Karpas-422 (cell line): ENCODE results near the gene TRIM40. TPM values are rescaled to one million over a fixed set of nuclear protein-coding genes. Genes with fewer than 3 reads are reported as not detected.
"Not testable (repeated sequence)": the region's sequence is repeated elsewhere in the genome, so short reads cannot be mapped to it uniquely, and the experiment has no call there.

Experiments
- DNase-seq: peaks from one replicate; pipeline ENCODE4 v3.0.0-alpha.2; 2015
- H2AFZ ChIP-seq: fragments of 200-600 bp; sonication (generic); 2 replicates; pipeline ENCODE4 v1.6.1; 2014; ENCODE audit warnings: antibody characterized with exemption, low read length, mixed read lengths
- H3K27ac ChIP-seq: fragments of 200-600 bp; sonication (generic); 2 replicates; pipeline ENCODE4 v1.5.1; 2014; ENCODE audit warnings: mild to moderate bottlenecking, low read length, moderate library complexity
- H3K27me3 ChIP-seq: fragments of 200-600 bp; sonication (generic); 2 replicates; pipeline ENCODE4 v1.6.1; 2014; ENCODE audit warnings: low read length, mixed read lengths
- H3K36me3 ChIP-seq: fragments of 200-600 bp; sonication (generic); 2 replicates; pipeline ENCODE4 v1.6.1; 2014; ENCODE audit warnings: low read length, mixed read lengths; ENCODE audit not compliant: insufficient read depth
- H3K4me1 ChIP-seq: fragments of 200-600 bp; sonication (generic); 2 replicates; pipeline ENCODE4 v1.6.1; 2014; ENCODE audit warnings: mild to moderate bottlenecking, low read length, mixed read lengths
- H3K4me2 ChIP-seq: fragments of 200-600 bp; sonication (generic); 2 replicates; pipeline ENCODE4 v1.6.1; 2014; ENCODE audit warnings: low read length, low read depth, mild to moderate bottlenecking; ENCODE audit not compliant: poor library complexity, severe bottlenecking
- H3K4me3 ChIP-seq: fragments of 200-600 bp; sonication (generic); 2 replicates; pipeline ENCODE4 v1.5.1; 2014; ENCODE audit warnings: mild to moderate bottlenecking, antibody characterized with exemption, low read length, mixed read lengths
- H3K79me2 ChIP-seq: fragments of 200-600 bp; sonication (generic); 2 replicates; pipeline ENCODE4 v1.6.1; 2014; ENCODE audit warnings: mild to moderate bottlenecking, low read length, mixed read lengths
- H3K9ac ChIP-seq: fragments of 200-600 bp; sonication (generic); 2 replicates; pipeline ENCODE4 v1.6.0; 2014; ENCODE audit warnings: low read length
- H3K9me2 ChIP-seq: fragments of 200-600 bp; sonication (generic), shearing (Covaris generic); replicated peaks from 2 replicates; pipeline ENCODE4 v1.6.0; 2014; ENCODE audit warnings: mild to moderate bottlenecking, low read length, moderate library complexity; ENCODE audit not compliant: insufficient read depth
- H3K9me3 ChIP-seq: fragments of 300-700, 200-600 bp; sonication (generic); 2 replicates; pipeline ENCODE4 v1.6.1; 2014; ENCODE audit warnings: low read length, mixed read lengths
- H4K20me1 ChIP-seq: fragments of 200-600 bp; sonication (generic); 2 replicates; pipeline ENCODE4 v1.6.1; 2014; ENCODE audit warnings: mild to moderate bottlenecking, antibody characterized with exemption, low read length, low read depth; ENCODE audit not compliant: insufficient read depth
- total RNA-seq: library from RNA; depleted of rRNA; stranded (reverse); fragments of >200 nt; shearing (Covaris generic); gene quantifications from 2 replicates; pipeline ENCODE4 v1.2.3, GENCODE V29; 2014; ENCODE audit warnings: low replicate concordance

Gene TRIM40
- total RNA-seq, 1 experiment from 2014 or later: not detected

- no peaks in the 10 kb centered on the region for H4K20me1 ChIP-seq
- no peak overlapping the region for H2AFZ ChIP-seq
- H3K79me2 ChIP-seq: no peaks in the 10 kb centered on the region
- no peak overlapping the region for H3K27ac ChIP-seq
- no peaks in the 10 kb centered on the region for H3K9me2 ChIP-seq
- H3K4me3 ChIP-seq: no peak overlapping the region
- no peak for DNase-seq
- H3K36me3 ChIP-seq: no peaks in the 10 kb centered on the region
- no peak overlapping the region for H3K4me2 ChIP-seq
- H3K27me3 ChIP-seq: no peaks in the 10 kb centered on the region
- no peaks in the 10 kb centered on the region for H3K9me3 ChIP-seq
- H3K4me1 ChIP-seq: no peaks in the 10 kb centered on the region
- H3K9ac ChIP-seq: no peak overlapping the region
Observed at GRCh38 chr6:30162265-30163089, 26.5 kb downstream of the TRIM40 start.

- DNase-seq: no peak
- H3K27ac ChIP-seq: no peak within 1 kb of the TSS
- no peaks in the 10 kb centered on the region for H3K9me3 ChIP-seq
- H3K4me3 ChIP-seq: no peak within 1 kb of the TSS
- H3K4me2 ChIP-seq: no peak within 1 kb of the TSS
- no peaks in the 10 kb centered on the region for H4K20me1 ChIP-seq
- no peak within 1 kb of the TSS for H2AFZ ChIP-seq
- H3K79me2 ChIP-seq: no peaks in the 10 kb centered on the region
- no peaks in the 10 kb centered on the region for H3K4me1 ChIP-seq
- H3K27me3 ChIP-seq: no peaks in the 10 kb centered on the region
- no peaks in the 10 kb centered on the region for H3K36me3 ChIP-seq
- no peaks in the 10 kb centered on the region for H3K9me2 ChIP-seq
- H3K9ac ChIP-seq: no peak within 1 kb of the TSS
Observed at GRCh38 chr6:30163090-30163917, 27.4 kb downstream of the TRIM40 start, which contains the start of gene TRIM15. TSS of gene TRIM15 (plus strand) at chr6:30163546. CDS start at chr6:30163685, 139 bp downstream.

GRCh38 chr6:30163918-30164654 lies 28.1 kb downstream of the TRIM40 start:
- no peaks in the 10 kb centered on the region for H4K20me1 ChIP-seq
- no peak for DNase-seq
- no peaks in the 10 kb centered on the region for H3K27me3 ChIP-seq
- no peaks in the 10 kb centered on the region for H3K79me2 ChIP-seq
- H3K27ac ChIP-seq: no peak overlapping the region
- no peak overlapping the region for H3K4me3 ChIP-seq
- no peak overlapping the region for H3K4me2 ChIP-seq
- no peaks in the 10 kb centered on the region for H3K4me1 ChIP-seq
- H3K9me2 ChIP-seq: no peaks in the 10 kb centered on the region
- H3K9ac ChIP-seq: no peak overlapping the region
- H2AFZ ChIP-seq: no peak overlapping the region
- H3K9me3 ChIP-seq: no peaks in the 10 kb centered on the region
- no peaks in the 10 kb centered on the region for H3K36me3 ChIP-seq

GRCh38 chr6:30164714-30165113 lies 28.8 kb downstream of the TRIM40 start:
- no peaks in the 10 kb centered on the region for H3K79me2 ChIP-seq
- no peaks in the 10 kb centered on the region for H3K27me3 ChIP-seq
- no peak overlapping the region for H3K27ac ChIP-seq
- no peak overlapping the region for H3K9ac ChIP-seq
- no peak for DNase-seq
- no peaks in the 10 kb centered on the region for H3K9me3 ChIP-seq
- H3K4me1 ChIP-seq: no peaks in the 10 kb centered on the region
- H3K9me2 ChIP-seq: no peaks in the 10 kb centered on the region
- no peak overlapping the region for H2AFZ ChIP-seq
- H3K4me2 ChIP-seq: no peak overlapping the region
- no peaks in the 10 kb centered on the region for H4K20me1 ChIP-seq
- H3K4me3 ChIP-seq: no peak overlapping the region
- no peaks in the 10 kb centered on the region for H3K36me3 ChIP-seq

- not testable (repeated sequence) for H3K4me2 ChIP-seq, H3K9ac ChIP-seq, H3K36me3 ChIP-seq, H3K9me2 ChIP-seq, H4K20me1 ChIP-seq, H3K9me3 ChIP-seq, H3K79me2 ChIP-seq, H3K27me3 ChIP-seq, H3K4me3 ChIP-seq, H2AFZ ChIP-seq, DNase-seq, H3K4me1 ChIP-seq, H3K27ac ChIP-seq
Observed at GRCh38 chr6:30165238-30165637, 29.3 kb downstream of the TRIM40 start.

- Histone ChIP-seq H3K9me3 (no peaks in the 10 kb centered on the region), H2AFZ (no peak overlapping the region), H3K36me3 (no peaks in the 10 kb centered on the region), H3K27me3 (no peaks in the 10 kb centered on the region), H3K4me1 (no peaks in the 10 kb centered on the region), H3K4me3 (no peak overlapping the region), H3K79me2 (no peaks in the 10 kb centered on the region), H3K9me2 (no peaks in the 10 kb centered on the region), H3K9ac (no peak overlapping the region), H3K27ac (no peak overlapping the region), H3K4me2 (no peak overlapping the region), H4K20me1 (no peaks in the 10 kb centered on the region)
- no peak for DNase-seq
Observed at GRCh38 chr6:30167101-30167500, 31.2 kb downstream of the TRIM40 start.

- Histone ChIP-seq H3K27ac (no peak overlapping the region), H3K4me1 (no peaks in the 10 kb centered on the region), H2AFZ (no peak overlapping the region), H3K4me2 (no peak overlapping the region), H3K9ac (no peak overlapping the region), H3K79me2 (no peaks in the 10 kb centered on the region), H3K9me3 (no peaks in the 10 kb centered on the region), H3K4me3 (no peak overlapping the region), H3K36me3 (no peaks in the 10 kb centered on the region), H3K27me3 (no peaks in the 10 kb centered on the region), H3K9me2 (no peaks in the 10 kb centered on the region), H4K20me1 (no peaks in the 10 kb centered on the region)
- DNase-seq: no peak
Observed at GRCh38 chr6:30168741-30169140, 32.8 kb downstream of the TRIM40 start.
